GM21723 (cell line): ENCODE results near the gene GAS7.

ENCODE experiments used
- ATAC-seq: cut with Tn5 transposase; IDR thresholded peaks from one replicate; pipeline ENCODE4 v1.9.1; 2021; ENCODE audit warnings: mild to moderate bottlenecking, moderate library complexity; ENCODE audit not compliant: unreplicated experiment

Gene GAS7

GRCh38 chr17:10139577-10139976 lies 58.8 kb downstream of the GAS7 start:
- ATAC-seq: no peak

GRCh38 chr17:10136258-10136981 lies 62.0 kb downstream of the GAS7 start:
- ATAC-seq: no peak

GRCh38 chr17:10135539-10136257 lies 62.7 kb downstream of the GAS7 start:
- ATAC-seq: no peak

- no peak for ATAC-seq
Measured at GRCh38 chr17:10130677-10131076, 67.7 kb downstream of the GAS7 start.

GRCh38 chr17:10130263-10130662 lies 68.1 kb downstream of the GAS7 start:
- no peak for ATAC-seq

GRCh38 chr17:10127819-10128425 lies 70.5 kb downstream of the GAS7 start:
- no peak for ATAC-seq

GRCh38 chr17:10126616-10127501 lies 71.5 kb downstream of the GAS7 start:
- ATAC-seq: no peak

- no peak for ATAC-seq
Measured at GRCh38 chr17:10126276-10126615, 72.2 kb downstream of the GAS7 start.

GRCh38 chr17:10125531-10126275 lies 72.7 kb downstream of the GAS7 start:
- no peak for ATAC-seq

GRCh38 chr17:10123093-10123492 lies 75.3 kb downstream of the GAS7 start:
- ATAC-seq: no peak

GRCh38 chr17:10121971-10122707 lies 76.3 kb downstream of the GAS7 start:
- ATAC-seq: no peak

- ATAC-seq: no peak
Measured at GRCh38 chr17:10120749-10121148, 77.7 kb downstream of the GAS7 start.

GRCh38 chr17:10120109-10120485 lies 78.3 kb downstream of the GAS7 start:
- ATAC-seq: no peak

GRCh38 chr17:10119203-10120108 lies 79.0 kb downstream of the GAS7 start:
- ATAC-seq: no peak

- no peak for ATAC-seq
Measured at GRCh38 chr17:10118788-10119130, 79.6 kb downstream of the GAS7 start.

GRCh38 chr17:10117581-10118001 lies 80.8 kb downstream of the GAS7 start:
- ATAC-seq: no peak

- ATAC-seq: no peak
Measured at GRCh38 chr17:10116753-10117420, 81.5 kb downstream of the GAS7 start.

GRCh38 chr17:10116267-10116666 lies 82.1 kb downstream of the GAS7 start:
- no peak for ATAC-seq
